Right lobe of liver (tissue), 4 donors: ENCODE measurements around the gene FIGNL1.

Source experiments
- POLR2A ChIP-seq: fragments of 450-650 bp; IDR thresholded peaks from one replicate; pipeline ENCODE4 v1.6.1; 2017; ENCODE audit warnings: antibody characterized with exemption, mild to moderate bottlenecking
- TF ChIP-seq, protein P1 (sequence below), 4 donors: fragments of 200-600 bp in 3 of 4; fragments of 450-650 bp in 1 of 4; IDR thresholded peaks; one replicate each; pipeline versions ENCODE4 v1.5.1 to v1.8.0; 2016 to 2022; ENCODE audit warnings: antibody characterized with exemption in 4 of 4, mild to moderate bottlenecking in 2 of 4
- donor health status: DM: no; HTN: no; CAD: no.
- donor health status: DM: no; HTN: no; CAD: no.
- donor health status: DM: no; HTN: yes; CAD: no.

DNA sequence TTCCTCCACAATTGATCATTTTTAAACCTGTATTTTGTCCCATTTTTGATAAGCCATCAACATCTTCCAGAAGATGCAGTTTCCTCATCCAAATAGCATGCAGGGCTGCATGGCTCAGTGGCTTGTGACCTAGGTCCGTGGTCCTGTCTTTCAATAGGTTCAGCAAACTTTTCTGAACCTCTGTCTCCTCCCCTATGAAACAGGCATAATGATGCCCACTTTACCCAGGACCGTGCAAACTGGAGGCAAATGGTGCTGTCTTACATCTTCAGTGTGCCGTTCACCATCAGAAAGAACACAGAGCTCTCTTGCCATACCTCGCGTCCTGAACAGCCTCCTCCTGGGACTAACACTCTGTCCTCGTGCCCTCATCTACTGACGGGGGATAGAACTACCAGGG, 22.3 kb upstream of the FIGNL1 start:
- TF ChIP-seq POLR2A, result no peak
- TF ChIP-seq, protein P1, sequence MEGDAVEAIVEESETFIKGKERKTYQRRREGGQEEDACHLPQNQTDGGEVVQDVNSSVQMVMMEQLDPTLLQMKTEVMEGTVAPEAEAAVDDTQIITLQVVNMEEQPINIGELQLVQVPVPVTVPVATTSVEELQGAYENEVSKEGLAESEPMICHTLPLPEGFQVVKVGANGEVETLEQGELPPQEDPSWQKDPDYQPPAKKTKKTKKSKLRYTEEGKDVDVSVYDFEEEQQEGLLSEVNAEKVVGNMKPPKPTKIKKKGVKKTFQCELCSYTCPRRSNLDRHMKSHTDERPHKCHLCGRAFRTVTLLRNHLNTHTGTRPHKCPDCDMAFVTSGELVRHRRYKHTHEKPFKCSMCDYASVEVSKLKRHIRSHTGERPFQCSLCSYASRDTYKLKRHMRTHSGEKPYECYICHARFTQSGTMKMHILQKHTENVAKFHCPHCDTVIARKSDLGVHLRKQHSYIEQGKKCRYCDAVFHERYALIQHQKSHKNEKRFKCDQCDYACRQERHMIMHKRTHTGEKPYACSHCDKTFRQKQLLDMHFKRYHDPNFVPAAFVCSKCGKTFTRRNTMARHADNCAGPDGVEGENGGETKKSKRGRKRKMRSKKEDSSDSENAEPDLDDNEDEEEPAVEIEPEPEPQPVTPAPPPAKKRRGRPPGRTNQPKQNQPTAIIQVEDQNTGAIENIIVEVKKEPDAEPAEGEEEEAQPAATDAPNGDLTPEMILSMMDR (IDR thresholded peaks at IDR 0.05), result no peak
